Superior temporal gyrus (tissue), 1 donor: ENCODE data around the gene FAM174B.

Source experiments
- DNase-seq: peaks from one replicate; pipeline ENCODE4 v3.0.0-alpha.2; 2016; ENCODE audit errors: extremely low spot score

FAM174B gene

DNA sequence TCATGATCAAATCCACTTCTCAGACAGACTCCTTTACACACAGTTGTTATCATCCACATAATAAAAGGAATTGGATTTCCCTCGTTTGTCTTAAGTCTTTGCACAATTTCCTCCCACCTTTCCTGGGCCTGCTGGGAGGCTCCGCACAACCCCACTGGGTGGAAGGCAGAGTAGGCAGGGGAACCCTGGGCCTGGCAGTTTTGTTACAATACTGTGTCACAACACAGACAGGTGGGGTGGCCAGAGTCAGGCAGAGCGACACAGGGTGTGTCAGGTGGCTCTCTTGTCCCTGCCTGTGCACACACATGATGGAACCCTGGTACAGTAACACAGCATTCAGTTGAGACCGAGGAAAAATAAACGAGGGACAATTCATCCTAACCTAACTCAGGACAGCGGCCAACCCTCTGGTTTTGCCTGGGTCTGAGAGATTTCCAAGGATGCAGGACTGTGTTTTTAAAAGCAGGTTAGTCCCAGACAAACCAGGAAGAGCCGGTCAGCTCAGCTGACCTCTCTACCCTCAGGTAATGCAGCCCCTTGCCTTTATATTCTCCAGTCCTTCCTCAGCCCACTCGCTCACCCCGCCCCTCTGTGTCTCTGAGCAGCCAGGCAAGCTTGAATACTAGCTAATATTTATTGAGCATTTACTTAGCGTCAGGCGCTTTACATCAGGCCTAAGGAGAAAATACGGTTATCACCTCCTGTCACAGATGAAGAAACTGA is 8.8 kb upstream of the FAM174B start:
- no peak for DNase-seq

DNA sequence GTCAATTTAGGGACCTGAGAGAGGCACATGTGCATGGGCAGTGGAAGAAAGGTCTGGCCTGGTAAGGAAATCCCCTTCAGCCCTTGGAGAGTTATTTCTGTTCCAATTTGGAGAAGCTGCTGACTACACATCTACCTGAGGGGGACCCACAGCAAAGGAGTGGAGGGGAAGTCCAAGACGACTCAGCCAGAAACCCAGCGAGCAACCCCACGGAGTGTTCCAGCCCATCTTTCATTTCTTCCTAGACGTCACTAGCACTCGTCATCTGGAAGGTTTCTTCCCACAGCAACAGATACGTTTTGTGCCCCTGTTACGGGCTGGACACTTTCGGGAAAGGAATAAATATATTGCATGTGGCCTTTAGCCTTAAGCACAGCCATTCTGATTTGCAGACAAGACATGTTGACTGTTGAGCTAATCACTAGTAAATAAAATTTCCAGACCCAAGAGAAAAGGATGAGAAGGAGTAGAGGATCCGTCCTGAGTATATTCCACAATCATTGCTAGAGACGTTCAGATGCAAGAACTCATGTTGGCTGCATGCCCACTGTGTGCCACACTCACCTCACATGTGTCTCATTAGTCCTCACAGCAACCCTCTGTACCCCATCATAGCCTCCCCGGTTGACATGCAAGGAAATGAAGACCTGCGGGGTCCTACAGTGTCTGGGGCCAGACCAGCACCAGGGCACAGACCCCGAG is 7.8 kb upstream of the FAM174B start:
- DNase-seq, result no peak

DNA sequence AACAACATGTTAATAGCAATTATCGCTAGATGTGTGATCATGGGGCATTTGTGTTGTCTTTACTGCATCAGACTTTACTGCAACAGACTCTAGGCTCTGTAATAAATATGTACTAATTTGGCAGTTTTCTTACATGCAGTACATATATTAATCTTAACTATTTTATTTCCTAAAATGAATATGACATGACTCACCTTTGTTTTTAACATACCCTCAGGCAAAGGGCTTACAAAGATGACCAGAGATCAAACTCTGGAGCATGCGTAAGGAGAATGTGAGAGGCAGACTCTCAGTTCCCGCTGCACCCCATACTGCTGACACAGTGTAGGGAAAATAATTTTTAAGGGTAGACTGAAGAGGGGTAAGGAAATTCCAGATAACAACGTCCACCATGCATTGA is 7.2 kb upstream of the FAM174B start:
- no peak for DNase-seq

DNA sequence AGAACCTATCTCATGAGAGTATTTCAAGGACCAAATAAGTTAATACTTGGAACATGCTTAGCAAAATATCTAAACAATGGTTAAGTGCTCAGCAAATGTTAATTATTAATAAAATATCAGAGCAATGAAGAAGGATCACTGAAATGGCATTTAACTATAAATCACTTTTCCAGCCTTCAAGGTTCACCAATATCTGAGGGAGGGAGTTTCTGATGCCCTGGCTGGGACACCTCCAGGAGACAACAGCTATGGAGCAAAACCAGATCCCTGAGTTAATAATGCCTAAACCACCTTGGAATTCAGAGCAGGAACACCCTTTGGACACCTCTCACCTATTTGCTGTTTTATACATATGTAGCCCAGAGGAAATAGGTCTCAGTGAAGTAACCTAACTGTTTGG is 6.4 kb upstream of the FAM174B start:
- no peak for DNase-seq

DNA sequence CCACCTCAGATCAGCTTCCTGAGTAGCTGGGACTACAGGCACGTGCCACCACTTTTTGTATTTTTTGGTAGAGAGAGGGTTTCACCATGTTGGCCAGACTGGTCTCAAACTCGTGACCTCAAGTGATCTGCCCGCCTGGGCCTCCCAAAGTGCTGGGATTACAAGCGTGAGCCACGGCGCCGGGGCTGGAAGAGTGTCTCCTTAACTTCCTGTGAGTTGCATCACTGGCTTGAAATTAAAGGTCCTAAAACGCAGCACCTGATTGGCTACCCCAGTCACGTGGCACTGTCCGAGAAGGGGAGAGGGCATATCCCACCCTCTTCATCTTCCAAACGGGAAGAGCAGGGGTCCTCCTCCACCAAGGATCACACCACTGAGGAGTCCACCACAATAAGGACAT is 5.5 kb upstream of the FAM174B start:
- DNase-seq, result no peak

DNA sequence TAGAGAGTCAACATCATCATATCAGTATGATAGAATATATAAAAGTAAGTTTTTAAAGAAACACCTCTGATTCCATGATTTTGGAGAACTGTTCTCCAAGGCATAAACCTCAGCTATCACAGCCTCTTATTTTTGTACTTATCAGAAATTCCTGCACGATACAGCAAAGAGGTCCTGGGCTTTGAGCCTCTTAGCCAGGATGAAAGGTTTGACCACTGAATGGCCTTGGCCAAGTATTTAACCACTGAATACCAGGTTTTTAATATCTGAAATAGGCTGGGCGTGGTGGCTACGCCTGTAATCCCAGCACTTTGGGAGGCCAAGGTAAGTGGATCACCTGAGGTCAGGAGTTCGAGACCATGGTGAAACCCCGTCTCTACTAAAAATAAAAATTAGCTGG is 1.9 kb upstream of the FAM174B start:
- no peak for DNase-seq

DNA sequence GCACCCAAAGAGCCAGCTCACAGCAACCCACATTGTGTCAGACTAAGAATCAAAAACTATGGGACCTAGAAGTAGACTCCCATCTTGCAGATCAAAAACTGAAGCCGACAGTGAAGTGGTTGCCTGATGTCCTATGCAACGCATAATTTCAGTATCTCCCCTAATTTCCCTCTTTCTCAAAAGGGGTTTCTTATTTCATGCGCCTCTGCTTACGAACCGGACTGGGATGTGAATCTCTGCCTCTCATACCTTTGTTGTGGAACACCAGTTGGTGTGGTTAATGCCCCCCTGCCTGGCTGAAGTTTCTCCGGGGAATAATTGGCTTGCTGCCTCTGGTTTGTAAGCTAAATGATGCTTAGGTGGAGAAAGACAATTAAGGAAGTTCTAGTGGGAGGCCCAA is 514 bp upstream of the FAM174B start:
- no peak for DNase-seq

DNA sequence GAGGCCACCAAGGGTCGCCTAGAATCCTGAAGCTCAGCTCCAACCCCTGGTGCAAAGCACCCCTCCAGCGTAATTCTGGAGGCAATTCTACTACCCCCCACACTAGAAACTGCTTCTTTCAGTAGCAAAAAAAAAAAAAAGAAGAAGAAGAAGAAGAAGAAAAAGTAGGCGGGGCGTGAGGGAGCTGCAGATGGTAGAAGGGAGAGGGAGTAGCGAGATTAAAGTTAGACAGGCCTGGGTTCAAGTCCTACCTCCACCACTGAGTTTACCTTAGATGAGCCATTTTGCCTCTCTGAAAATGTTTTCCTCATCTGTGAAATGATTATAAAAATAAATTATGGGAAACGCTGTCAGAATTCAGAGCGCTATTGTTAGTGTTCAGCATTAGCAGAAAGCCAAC is 913 bp downstream of the FAM174B start:
- no peak for DNase-seq

DNA sequence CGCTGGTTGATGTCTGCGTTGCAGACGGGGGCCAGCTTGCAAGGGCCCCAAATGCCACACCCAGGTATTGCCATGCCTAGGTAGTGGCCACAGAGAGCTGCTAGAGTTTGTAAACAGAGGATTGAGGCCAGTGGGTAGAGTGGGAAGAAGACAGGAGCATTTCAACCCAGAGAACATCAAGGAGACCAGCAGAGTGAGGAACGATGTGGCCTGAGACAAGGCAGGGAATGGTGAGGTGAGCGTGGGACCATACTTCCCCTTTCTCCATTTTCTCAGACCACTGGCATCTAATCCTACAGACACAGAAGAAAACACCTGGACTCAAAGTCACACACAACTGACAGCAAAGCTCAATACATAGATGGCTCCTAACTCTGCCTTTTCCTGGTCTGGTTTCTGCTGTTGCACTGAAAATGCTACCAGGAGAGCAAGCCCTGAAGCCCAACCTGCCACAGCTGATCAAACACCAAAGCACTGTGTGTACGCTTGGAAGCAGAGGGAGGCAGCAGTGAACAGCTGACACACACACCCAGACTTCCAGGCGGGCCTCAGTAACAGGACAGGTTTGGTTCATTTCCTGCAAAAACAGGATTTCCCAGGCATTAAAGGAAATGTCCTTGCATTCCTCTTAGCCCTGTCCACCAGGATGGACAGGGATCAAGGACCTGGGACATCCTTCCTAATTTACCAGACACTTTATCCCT is 1.6 kb downstream of the FAM174B start:
- peak; percentile 35 for DNase-seq

DNA sequence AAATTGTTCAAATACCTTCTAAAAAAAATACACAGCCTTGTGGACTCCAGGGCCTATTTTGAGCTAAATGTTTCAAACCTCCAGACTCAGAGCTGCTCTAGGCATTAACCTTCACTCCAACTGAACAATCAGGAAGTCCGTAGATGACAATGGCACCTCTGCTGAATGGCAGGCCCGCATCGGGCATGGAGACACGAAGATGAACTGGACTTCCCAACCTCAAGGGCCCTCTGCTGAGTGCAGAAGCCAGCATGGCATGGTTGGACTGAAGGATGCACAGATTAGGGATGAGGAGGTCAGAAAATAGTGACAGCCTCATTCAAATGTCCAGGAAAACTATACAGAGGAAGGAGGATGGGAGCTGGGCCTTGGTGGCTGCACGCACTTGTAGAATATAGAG is 2.2 kb downstream of the FAM174B start:
- DNase-seq, result no peak

DNA sequence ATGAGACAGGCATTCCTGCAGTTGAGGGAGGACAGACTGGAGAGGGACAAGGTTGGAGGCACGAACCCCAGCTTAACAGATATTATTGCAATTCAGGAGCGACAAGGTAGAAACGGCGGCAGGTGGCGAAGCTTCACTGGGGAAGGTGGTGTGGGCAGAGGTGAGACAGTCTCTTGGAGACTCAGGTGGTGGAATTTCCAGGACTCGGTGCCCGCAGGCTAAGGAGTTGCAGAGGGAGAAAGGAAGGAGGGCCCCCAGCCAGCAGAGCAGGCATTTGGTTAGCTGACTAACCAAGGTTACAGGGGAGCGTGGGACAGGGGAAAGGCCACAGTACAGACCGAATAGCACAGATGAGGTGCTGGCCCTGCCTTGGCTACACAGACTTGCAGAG is 3.0 kb downstream of the FAM174B start:
- DNase-seq, result no peak

DNA sequence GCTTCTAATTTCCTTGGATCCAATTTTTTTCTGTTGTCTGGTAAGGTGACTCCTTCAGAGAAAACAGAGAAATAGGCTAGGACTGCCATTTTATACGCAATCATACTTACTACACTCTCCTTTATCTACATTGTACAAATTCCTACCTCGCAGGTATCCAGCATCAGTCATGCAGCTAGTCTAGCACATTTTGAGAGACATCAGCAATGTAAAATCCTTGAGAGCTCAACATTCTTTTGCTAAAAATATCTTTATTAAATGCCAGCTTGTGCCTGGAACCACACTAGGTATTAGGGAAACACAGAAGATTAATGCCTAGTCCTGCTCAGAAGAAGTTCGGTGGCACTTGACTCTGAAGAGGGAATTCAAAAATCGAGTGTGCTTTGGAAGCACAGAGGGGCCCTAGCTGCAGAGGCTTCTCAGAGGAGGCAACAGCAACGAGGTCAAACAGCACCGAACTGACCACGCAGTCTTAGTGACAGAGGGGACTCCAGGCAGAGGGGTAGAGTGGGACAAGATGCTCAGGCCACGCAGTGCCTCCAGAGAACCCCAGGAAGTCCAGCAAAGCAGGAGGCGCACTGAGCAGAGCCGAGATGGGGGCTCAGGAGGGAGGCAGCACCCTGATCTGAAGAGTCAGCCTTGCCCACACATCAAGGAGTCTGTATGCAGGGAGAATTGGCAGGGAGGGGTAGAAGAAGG is 3.5 kb downstream of the FAM174B start:
- no peak for DNase-seq

DNA sequence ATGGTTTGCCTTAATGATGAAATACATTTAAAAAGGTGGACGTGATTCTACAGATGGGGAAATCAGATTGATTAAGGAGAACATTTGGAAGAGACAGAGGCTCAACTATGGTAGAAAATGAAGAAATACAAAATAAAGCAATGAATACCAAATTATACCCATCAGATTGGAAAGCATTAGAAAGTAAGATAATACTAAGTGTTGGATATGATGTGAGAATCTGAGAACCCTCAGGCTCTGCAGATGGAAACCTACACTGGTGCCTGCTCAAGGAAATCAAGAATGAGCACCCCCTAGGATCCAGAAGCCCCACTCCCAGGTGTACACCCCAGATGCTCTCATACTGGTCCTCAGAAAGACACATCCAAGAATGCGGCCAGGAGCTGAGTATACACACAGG is 4.6 kb downstream of the FAM174B start:
- no peak for DNase-seq

DNA sequence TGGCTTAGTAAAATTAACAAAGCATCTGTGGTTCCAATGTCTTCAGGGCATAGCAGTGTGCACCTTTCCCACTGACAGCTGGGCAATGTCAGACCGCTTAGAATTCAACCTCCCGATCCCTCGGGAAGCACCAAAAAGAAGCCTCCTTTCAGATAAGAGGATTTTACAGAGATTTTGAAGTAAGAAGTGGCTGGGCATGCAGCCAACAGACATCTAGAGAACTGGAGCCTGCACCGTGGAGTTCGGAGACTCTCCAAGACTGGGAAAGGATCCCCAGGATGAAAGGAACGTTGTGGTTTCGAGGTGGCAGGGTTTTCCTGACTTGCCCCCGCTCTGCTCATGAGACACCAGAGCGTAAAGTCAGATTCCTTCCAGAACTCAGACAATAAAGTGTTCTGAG is 5.3 kb downstream of the FAM174B start:
- peak; percentile 45 for DNase-seq

DNA sequence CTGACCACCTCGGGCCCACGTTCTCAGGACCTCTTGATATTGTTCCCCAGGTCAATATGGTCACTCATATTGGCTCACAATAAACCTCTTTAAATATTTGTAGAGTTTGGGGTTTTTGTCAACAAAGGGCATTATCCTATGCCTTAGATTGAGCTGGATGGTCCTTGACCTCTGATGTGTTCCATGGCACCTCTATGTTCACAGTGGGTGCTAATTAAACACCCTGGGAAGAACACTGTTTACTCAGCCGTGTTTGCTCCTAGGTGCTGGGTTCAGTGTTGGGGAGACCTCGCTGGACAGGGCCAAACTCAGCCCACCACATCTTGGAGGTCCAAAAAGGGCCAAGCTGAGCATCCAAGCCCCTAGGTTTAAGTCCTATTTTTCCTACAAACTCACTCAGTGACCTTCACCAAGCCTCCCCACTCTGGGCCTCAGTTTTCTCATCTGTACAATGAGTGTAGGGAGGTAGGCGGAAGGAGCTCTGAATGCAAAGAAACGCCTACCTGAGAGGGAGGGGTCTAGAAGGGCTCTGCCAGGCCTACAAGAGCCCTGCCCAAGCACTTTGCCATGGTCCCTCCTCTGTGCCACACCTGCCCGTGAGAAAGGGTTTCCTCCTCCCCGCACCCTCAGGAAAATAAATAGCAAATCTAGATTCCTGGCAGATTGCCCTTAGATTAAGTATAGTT is 7.2 kb downstream of the FAM174B start:
- DNase-seq, result no peak

DNA sequence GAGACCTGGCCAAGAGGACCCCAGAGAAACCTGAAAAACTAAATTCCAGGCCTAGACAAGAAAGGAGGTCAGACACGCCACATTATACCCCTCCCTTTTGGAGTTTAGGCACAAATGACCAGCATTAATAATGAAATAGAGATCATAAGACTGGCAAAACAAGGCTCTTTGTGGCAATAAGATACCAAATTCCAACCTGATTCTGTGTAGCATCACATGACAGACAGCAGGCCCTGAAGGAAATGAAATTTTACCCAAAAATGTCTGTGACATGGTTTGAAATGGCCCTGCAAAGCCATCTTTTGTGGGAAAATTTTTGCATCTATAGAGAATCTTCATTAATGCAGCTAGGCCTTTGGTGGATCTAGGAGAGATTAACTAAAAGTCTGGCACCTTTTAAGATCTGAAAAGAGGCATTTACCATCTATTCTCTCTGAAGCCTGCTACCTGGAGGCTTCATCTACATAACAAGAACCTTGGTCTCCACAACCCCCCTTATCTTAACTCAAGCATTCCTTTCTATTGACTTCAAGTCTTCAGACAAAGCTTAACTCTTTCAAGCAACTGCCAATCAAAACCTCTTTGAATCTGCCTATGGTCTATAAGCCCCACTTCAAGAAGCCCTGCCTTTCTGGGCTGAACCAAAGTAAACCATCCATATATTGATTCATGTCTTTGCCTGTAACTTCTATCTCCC is 8.0 kb downstream of the FAM174B start:
- DNase-seq, result no peak

DNA sequence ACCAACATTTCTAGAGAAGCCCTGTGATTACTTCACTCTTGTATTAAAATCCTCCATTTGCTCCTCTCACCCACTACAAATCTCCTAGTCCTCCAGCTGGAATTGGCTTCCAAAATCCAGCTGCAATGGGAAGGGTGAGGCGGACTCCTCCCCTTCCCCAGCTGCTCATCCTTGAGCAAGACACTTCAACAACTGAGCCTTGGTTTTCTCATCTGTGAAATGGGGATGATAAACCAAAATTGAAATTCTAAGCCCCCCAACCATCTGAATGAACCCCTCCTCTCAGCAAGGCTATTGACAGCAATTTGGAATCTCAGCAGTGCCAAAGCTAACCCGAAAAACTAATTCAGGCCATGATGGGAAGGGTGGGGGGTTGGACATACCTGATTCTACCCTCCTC is 9.4 kb downstream of the FAM174B start:
- no peak for DNase-seq

DNA sequence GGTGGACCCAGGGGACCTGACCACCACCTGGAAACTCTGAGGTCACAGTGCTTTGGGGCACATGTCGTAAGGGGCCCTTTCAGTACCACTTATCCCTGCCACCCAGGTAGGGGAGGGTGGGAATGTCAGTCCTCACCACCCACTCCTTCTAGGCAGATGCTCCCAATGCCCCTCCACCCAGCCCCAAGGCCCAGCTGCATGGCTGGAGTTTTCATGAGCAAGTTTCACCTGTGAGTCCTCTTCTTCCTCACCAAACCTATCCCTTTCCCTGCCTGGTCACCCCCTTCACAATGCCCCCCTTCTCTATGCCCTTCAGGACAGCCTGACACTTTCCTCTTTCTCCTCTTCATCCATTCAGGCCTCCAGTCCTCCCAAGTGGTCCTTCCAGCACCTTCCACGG is 9.8 kb downstream of the FAM174B start:
- DNase-seq, result no peak

DNA sequence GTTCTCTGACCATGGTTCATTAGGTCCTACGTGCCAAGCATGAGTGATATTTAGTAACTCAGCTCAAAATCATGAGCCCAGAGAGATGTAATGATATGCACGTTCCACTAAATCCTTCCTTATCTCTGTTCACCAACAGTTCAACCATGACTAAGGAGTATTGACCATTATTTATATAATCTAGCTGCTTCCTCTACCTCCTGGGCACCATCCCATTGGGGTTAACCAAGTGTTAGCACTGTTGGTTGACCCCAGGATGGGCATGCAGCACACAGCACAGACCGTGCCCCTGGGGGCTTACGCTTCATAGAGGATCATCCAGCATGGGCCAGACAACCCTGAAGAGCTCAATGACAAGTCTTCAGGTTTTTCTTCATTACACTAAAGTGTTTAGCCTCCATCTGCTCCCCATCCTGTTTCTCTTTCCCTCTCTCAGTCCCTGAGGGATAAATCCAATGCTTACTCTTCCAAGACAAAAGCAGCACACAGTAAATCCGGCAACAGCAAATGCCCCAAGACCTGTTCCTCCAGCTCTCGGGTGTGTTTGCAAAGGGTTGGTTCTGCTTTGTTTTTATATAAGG is 10.4 kb downstream of the FAM174B start:
- DNase-seq, result no peak

DNA sequence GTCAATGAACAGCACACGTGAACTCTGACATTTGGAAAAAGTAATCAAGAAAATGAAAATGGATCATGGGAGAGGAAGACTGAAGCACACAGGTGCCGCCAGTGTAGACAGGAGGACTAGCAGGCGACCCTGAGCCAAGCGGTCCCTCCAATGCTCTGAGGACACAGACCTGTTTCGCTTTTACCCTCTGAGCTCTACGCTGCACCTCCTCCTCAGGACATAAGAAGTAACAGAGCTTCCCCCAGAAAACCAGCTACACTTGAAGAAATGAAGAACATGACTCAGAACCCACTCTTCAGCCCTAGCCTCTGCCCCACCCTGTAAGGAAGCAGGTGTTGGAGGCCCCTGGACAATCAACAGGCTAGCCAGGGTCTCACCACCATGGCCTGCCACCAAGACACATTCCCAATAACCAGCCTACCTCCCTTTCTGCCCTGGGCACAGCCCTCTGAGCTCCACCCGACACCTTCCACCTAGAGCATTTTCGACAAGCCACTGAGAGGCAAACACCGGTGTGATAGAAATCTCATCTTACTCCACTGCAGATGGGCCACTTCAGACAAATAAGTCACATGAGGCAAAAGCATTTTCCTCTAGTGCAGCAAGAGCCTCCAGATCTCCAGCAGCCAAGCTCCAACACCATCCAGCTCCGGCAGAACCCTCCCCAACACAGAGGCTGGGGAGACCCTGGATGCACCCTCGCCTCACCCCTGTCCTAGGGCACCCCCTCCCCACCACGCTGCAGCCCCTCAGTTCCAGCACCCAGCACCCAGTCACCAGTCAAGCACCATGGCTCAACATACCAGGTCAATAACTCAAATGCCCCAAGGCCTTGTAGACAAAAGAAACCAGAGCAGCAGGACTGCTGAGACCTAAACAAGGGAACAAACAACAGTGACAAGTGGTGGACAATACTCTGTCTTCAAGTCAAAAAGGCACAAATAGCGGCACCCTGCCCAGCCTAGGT is 11.4 kb downstream of the FAM174B start:
- DNase-seq, result no peak
